ENCODE results near the gene ACSS2.
A peak's percentile ranks its signal among the peaks of the same experiment; 100 is the strongest.

GRCh38 chr20:34874094-34874654 lies 2.2 kb upstream of the ACSS2 start:
- TF ChIP-seq SRF (IDR thresholded peaks at IDR 0.05; ENCODE audit: low read depth, low read length): no peak
- TF ChIP-seq POLR2A (IDR thresholded peaks at IDR 0.05; ENCODE audit: control extremely low read depth in 1 of 2, low read depth in 2 of 2, low read length in 2 of 2): no peak
- TF ChIP-seq CREB1 (IDR thresholded peaks at IDR 0.05): no peak
- TF ChIP-seq RFX5 (IDR thresholded peaks at IDR 0.05; ENCODE audit: borderline replicate concordance, low read depth, low read length): no peak
- no peak for TF ChIP-seq POLR2AphosphoS5 (IDR thresholded peaks at IDR 0.05; ENCODE audit: low read depth, low read length)
- TF ChIP-seq CTCF (IDR thresholded peaks at IDR 0.05; ENCODE audit: control extremely low read depth in 1 of 3, insufficient read depth in 1 of 3, low read depth in 1 of 3, low read length in 3 of 3): peak; percentile 61 to 92 (median 89)
- no peak for TF ChIP-seq CEBPB (IDR thresholded peaks at IDR 0.05; ENCODE audit: low read depth, low read length)
- TF ChIP-seq EZH2 (IDR thresholded peaks at IDR 0.05; ENCODE audit: low read depth, low read length, severe bottlenecking): no peak
- no peak for TF ChIP-seq EP300 (IDR thresholded peaks at IDR 0.05; ENCODE audit: borderline replicate concordance in 1 of 2, low read depth in 2 of 2, low read length in 2 of 2)
- no peak for TF ChIP-seq GABPA (IDR thresholded peaks at IDR 0.05; ENCODE audit: borderline replicate concordance, insufficient read depth, low read length)
